CD4-positive, alpha-beta T cell treated with Interferon gamma for 1 hour (primary cell): ENCODE results near the gene NFIB.

ENCODE experiments used
- DNase-seq: peaks from one replicate; pipeline ENCODE4 v3.0.0-alpha.2; 2020

The NFIB gene

GRCh38 chr9:14094491-14094890 lies 219.4 kb downstream of the NFIB start:
- no peak for DNase-seq

GRCh38 chr9:14092344-14092743 lies 221.6 kb downstream of the NFIB start:
- DNase-seq = no peak

DNA sequence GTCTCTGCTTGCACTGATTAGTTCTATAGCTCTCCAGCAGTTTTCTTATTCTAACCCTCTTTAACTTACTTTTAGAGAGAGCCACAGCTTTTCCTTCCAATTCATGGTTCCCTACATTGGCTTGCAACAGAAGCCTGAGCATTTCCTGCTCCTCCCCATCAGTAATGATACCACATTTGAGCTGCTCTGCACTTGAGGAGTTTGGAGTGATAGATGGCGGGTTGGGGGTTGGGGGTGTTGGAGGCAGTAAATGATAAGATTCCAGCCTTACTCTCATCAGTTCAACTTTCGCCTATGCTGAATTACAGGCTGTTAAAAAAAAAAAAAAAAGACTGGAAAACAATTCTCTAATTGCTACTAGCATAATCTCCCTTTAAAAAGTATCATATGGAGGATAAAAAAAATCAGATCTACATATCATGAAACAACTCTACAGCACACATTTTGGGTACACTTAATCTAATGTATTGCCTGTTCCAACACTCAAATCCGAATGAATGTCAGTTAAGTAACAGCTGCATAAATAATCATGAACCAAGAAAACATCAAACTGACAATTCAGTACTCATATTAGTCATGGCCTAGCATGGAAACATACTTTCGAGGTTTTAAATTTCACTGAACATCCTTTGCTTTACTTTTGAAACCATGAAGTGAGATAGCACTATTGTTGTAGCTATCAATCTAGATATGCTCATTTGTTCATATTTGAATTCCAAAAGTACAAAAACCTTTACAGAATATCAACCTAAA lies 224.7 kb downstream of the NFIB start:
- no peak for DNase-seq

- DNase-seq = no peak
These were observed 226.4 kb downstream of the NFIB start for GRCh38 chr9:14087576-14087975.

DNA sequence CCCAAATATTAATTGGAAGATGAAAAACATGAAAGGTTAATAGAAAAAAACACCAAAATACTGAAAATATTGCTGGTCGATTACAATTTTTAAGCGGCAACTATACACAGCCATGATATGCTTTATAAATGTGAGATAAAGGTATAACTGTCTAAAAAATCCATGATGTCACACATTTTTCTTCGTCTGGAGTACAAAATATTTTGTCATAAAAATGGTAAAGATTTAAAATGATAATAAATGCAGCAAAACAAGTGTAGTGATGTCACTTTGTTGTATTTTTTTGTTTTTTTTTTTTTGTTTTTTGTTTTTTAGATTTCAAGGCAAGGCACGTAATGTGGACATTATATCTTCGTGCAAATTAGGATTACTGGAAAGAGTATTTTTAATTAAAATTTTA lies 227.4 kb downstream of the NFIB start:
- no peak for DNase-seq

DNA sequence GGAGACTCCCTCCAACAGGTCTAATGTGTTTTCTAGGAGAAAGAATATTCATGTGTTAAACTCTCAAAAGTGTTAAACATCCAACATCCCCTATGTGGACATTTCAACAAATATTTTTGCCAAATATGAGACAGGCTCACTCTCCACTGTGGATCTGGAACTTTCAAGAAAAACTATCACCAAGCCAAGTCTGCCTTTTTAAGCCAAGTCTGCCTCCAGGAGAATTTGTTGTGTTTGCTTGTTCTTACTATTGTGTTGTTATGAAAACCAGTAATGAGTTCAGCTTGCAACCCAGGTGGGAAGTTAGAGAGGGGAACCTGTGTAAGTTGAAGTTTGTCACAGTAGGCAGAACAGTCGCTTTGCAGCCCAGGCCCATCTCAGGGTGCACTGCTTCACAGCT lies 228.1 kb downstream of the NFIB start:
- DNase-seq = no peak

GRCh38 chr9:14084867-14085266 lies 229.1 kb downstream of the NFIB start:
- DNase-seq = no peak

DNA sequence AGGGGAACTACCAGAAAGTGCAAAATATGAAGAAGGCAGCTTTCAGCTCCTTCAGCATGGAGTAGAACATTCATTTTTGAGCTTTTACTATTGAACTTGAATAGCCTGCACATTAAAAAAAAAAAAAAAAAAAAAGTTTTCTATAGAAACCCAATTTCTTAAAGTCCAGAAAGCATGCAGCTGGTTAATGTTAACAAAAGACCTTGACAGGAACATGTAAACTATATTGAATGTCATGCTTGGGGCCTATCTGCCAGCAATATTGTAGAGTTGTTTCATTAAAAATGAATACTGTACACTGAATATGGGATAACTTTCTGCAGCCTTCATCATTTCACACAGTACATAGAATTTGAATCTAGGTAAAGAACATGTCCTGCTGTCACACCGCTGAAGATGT lies 230.6 kb downstream of the NFIB start:
- DNase-seq = no peak

DNA sequence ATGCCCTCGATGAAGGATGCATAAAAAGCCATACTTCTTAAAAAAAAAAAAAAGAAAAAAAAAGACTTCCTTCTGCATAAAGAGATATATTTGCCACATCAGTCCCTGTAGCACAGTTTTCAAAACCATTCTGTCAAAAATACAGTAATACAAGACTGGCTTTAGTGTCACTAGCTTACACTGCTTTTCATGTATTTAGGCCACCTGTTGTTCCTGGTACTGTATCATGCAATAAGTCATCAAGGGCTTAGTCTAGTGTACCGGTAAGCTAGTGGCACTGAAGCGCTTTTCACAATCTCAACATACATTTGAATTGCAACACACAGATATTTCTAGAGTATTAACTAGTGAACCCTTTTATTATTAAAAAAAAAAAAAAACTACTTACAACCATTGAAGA lies 231.2 kb downstream of the NFIB start:
- DNase-seq = no peak

- DNase-seq = no peak
These were observed 232.2 kb downstream of the NFIB start for GRCh38 chr9:14081745-14082144.

DNA sequence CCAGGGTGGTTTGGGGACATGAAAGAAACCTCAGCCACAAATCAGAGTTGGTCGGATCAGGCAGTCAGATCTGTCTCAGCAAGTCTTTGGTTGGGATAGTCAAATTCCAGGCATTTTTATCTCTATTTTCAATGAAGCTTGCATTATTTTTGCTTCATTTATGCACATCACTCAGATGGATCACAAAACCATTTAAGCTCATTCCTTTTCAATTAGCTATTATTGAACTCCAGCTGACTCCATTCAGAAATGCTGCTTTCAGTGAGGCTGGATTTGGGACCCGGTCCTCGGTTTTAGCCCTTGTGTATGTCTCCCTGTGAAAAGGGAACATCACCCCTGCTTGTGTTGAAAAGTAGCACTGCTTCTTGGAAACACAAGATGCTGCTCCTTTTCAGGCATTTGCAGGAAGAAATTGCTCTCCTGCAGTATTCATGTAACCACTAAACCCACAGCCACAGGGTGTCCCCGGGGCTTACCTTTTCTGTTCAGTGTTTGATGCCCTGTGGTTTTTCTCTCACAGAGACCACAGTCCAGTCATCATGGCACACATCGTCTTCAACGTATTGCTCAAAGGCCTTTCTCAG lies 232.9 kb downstream of the NFIB start:
- DNase-seq = no peak

- no peak for DNase-seq
These were observed 234.5 kb downstream of the NFIB start for GRCh38 chr9:14079440-14079839.

DNA sequence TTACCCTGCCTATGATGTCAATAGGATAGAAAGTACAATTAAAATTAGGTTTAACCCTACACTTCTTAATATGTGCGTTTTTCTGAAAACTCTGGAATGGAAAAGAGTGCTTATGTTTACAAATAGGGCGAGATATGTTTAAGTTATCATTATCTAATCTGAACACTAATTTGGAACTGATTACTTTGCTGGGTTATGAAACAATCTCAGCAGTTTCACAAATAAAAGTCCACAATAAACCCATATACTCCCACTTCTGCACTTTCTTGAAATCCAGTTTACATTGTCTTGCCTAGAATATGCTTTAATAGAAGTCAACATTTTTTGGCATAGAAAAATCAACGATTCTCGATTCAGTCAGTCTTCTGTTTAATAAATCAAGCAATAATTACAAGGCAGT lies 236.3 kb downstream of the NFIB start:
- no peak for DNase-seq

GRCh38 chr9:14075218-14075617 lies 238.7 kb downstream of the NFIB start:
- no peak for DNase-seq

DNA sequence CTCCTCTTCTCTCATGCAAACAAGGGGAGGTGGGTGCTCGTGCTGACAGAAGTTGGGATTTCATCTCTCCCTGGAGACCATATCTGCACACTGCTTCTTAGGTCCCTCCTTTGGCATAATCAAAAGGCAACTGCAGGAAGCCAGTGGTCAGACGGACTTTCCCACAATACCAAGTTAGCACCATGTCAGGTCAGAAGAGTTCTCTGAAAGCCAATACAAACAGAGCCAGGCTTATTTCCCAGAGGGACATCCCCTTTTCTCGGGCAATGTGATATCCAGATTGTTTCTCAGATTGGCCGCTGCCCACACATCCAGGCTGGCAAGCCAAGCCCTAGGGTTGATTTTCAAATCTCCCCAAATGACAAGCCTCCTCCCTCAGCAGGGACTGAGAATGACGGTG lies 241.1 kb downstream of the NFIB start:
- DNase-seq = no peak

DNA sequence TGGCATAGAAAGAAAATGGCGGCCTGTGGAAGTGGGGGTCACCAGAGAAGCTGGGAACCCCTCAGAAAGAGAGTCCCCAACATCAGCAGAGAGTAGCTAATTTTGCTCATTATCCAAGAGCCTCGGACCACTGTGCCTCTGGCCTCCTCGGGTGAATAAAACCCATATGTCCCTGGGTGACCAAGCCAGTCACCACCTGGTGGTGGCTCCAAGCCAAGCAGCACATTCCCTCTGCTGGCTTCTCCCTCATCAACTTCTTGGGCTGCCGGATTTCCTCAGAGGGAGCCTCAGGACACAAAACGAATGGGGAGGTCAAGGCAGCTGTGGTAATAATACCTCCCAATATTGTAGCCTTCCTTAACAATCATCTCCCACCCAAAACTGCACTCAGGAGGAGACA lies 242.5 kb downstream of the NFIB start:
- no peak for DNase-seq

DNA sequence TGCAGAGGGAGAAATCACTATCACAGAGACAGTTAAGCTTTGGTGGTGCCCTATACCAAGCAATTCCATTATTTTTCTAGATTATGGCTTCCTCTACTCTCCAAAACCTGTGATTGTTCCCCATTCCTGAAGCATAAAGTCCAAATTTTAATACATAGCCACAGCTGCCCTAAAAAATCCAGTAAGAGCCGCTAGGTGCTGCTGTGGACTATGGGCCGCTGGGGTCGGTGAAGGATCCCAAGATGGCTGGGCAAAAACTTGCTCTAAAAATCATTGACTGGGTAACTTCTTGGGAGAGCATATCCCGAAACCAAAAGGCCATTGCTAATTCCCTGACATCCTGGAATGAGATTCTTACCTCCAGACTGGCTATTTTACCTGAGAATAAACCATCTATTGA lies 245.3 kb downstream of the NFIB start:
- DNase-seq = no peak

GRCh38 chr9:14066831-14067230 lies 247.1 kb downstream of the NFIB start:
- no peak for DNase-seq

- no peak for DNase-seq
These were observed 247.9 kb downstream of the NFIB start for GRCh38 chr9:14066032-14066431.

GRCh38 chr9:14064940-14065339 lies 249.0 kb downstream of the NFIB start:
- DNase-seq = no peak

DNA sequence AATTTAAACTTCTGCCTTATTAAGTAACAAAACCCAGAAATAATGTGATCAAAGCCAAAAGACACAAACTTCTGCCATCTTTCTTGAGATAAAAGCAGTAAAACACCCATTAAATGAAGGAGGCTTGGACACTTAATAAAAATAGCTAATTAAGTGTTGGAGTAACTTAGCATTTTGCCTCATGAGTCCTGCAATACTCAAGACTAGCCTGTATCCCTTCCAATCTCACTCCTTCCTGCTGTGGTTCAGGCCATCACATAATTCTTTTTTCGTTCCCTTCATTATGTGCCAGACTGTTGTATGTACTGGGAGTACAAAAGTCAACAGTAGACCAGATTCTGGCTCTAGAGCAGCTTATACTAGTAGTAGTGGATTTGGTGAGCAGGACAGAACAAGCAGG lies 250.2 kb downstream of the NFIB start:
- DNase-seq = no peak

GRCh38 chr9:14062586-14063221 lies 251.2 kb downstream of the NFIB start:
- no peak for DNase-seq

- no peak for DNase-seq
These were observed 251.9 kb downstream of the NFIB start for GRCh38 chr9:14061936-14062585.

- DNase-seq = no peak
These were observed 255.6 kb downstream of the NFIB start for GRCh38 chr9:14058325-14058688.
